ENCODE measurements around the gene DLG1.

Gene DLG1

GRCh38 chr3:197298341-197298944 is at the start of gene DLG1:
Gene DLG1 (minus strand): TSS chr3:197298612. CDS start chr3:197297204, 1,408 bp downstream.
- DNase-seq, result peak; percentile 43 to 77 (median 50)

- no peak for DNase-seq
Measured at GRCh38 chr3:197348014-197348413, 49.6 kb upstream of the DLG1 start.

GRCh38 chr3:197345390-197345789 is 47.0 kb upstream of the DLG1 start:
- no peak for DNase-seq

DNA sequence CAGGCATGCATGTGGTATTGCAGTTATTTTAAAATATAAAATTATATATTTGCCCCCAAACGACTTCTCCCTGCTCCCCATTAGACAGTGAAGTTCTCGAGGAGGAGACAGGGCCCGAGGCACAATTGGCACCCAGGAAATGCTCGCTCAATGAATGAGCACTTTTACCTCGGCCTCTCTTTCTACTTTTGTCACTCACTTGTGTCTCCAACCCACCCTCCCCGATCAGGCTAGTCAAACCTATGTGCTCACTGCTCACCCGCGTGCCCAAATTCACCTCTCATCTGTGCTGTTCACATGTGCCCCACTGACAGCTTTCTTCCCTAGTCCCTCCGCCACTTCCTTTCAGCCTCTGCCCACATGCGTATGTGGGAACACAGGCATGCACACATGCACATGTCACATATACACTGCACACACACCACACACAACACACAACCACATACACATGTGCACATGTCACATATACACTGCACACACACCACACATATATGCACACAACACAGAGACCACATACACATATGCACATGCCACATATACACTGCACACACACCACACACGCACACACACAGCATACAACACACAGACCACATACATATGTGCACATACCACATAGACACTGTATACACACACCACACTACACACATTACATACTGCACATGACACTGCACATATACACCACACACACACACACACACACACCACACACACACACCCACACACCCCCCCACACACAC is 46.3 kb upstream of the DLG1 start:
- no peak for DNase-seq

GRCh38 chr3:197343656-197344408 is 45.4 kb upstream of the DLG1 start:
- DNase-seq, result no peak

DNA sequence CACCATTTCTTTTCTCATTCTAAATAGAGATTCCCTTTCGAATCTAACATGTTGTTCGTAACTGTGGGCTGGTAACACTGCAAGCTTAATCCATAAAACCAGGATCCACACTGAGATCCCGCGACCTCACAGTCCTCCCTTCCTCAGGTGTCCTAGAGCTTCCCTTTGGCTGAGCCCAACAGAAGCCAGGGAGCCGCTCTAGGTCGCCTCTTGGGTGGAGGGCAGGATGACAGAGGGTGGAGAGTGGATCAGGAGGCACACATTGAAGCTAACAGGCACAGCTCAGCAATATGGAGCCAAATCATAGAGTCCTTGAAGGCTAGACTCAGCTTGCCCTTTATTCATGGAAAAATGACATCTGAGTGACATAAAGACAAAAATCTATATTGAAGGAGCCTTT is 44.7 kb upstream of the DLG1 start:
- DNase-seq, result no peak

- no peak for DNase-seq
Measured at GRCh38 chr3:197340521-197340871, 42.1 kb upstream of the DLG1 start.

GRCh38 chr3:197339841-197340520 is 41.6 kb upstream of the DLG1 start:
- DNase-seq, result no peak

DNA sequence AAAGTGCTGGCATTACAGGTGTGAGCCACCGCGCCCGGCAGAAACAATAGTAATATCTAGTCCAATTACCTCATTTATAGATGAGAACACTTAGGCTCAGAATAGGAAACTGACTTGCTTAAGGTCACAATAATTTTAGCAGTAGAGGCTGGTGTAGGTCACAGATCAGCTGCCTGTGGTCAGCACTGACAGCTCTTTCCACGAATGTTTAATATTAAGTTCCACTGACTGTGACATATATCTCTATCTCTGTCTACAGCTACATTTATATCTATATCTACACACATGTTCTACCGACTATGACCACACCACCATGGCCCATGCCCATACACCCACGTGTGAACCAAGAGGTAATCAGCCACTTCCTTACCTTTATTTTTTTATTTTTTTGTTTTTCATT is 40.2 kb upstream of the DLG1 start:
- DNase-seq, result no peak

DNA sequence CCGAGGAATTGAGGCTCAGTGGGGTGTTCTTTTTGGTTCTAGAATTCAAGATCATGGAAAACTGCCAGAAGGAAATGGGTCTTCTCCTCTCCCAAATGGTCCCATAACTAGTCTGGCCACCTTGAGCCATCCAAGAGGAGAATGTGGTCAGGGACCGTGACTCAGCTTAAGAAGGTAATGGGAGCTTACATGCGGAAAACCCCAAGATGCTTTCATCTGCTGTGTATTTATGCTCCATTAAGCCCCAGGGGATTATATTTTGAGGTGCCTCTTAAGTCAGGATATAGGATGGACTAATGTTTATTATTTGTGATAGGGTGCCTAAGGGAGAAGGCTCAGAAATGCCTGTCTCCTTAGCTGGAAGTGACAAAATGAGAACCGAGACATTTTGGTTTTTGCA is 39.2 kb upstream of the DLG1 start:
- no peak for DNase-seq

GRCh38 chr3:197337214-197337613 is 38.8 kb upstream of the DLG1 start:
- no peak for DNase-seq

- no peak for DNase-seq
Measured at GRCh38 chr3:197336348-197336747, 37.9 kb upstream of the DLG1 start.

- no peak for DNase-seq
Measured at GRCh38 chr3:197335428-197336132, 37.2 kb upstream of the DLG1 start.

- DNase-seq, result no peak
Measured at GRCh38 chr3:197333901-197334639, 35.7 kb upstream of the DLG1 start.

DNA sequence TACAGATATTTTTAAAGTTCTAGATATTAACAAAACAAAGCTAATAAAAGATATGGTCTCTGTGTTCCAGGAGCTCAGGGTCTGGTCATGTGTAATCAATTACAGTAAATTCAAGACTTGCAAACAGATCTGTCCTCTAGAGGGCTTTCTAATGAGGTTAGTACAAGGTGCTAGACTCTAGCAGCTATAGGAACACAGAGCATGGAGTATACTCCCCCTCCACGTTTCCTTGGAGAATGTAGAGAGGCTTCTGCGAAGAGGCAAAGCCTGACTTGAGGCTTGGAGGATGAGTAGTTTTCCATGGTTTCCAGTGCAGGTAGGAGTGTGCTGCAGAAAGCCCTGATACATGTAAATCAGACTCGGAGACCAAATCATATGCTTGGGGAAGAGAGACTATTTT is 32.7 kb upstream of the DLG1 start:
- no peak for DNase-seq

GRCh38 chr3:197329382-197329781 is 31.0 kb upstream of the DLG1 start:
- no peak for DNase-seq

DNA sequence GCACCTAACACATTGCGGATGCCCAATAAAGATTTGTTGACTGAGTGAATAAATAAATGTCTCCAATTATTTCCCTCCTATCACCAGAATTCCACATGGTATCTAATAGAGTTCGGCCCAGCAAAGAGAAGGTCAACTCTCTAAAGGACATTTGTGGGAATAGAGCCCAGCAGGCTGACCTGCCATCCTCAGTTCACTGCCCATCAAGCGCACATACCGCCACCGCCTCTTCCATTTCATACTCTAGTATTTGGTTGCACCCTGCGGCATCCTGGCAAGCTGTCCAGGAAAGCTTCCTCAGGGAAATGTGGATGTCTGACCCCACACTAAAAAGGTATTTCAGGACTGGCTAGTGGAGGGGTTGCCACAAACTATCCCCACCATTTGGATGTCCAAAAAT is 29.8 kb upstream of the DLG1 start:
- no peak for DNase-seq

- no peak for DNase-seq
Measured at GRCh38 chr3:197327701-197328100, 29.3 kb upstream of the DLG1 start.

DNA sequence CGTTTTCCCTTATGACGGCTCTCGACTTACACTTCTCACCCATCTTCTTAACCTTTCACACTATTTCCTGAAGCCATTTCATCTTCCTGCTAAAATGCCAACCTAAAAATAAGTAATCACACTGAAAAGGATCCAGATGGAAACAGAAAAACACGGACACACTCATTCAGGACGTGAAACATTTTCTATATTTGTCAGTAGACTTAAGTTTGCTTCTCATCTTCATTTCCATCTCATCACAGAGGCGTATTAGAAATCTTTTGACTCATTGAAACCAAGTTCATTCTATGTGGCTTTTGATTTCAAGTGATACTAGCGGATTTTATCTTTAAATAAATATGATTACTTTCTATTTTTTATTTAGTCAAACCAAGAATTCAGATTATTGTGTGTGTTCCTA is 27.4 kb upstream of the DLG1 start:
- DNase-seq, result no peak

DNA sequence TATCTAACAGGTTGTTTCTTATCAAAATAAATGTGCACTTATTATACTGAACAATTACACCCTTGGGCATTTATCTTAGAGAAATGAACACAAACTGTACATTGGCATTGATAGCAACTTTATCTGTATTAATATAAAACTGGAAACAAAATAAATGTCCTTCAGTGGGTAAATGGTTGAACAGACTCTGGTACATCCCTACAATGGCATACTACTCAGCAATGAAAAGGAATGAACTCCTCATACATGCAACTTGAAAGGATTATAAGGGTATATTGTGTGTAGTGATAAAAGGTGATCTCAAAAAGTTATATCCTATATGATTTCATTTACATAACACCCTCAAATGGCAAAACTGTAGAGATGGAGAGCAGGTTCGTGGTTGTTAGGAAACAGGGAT is 23.7 kb upstream of the DLG1 start:
- no peak for DNase-seq

DNA sequence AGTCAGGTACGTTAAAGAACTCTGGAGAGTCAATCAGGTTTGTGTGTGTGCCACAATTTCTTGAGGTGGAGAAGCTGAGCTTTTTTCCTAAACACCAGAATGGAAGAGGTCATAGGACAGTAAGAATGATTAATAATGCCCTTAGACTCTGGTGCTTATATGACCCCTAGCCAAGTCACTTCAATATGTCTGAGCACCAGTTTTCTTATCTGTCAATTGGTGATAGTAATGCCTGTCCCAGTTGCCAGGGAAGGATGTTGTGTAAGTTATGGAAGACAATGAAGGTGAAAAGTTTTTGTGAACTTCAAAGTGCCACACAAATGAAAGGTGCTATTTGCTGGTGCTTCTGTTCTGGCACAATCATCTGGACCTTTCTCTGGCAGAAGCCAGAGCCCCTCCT is 22.2 kb upstream of the DLG1 start:
- no peak for DNase-seq

DNA sequence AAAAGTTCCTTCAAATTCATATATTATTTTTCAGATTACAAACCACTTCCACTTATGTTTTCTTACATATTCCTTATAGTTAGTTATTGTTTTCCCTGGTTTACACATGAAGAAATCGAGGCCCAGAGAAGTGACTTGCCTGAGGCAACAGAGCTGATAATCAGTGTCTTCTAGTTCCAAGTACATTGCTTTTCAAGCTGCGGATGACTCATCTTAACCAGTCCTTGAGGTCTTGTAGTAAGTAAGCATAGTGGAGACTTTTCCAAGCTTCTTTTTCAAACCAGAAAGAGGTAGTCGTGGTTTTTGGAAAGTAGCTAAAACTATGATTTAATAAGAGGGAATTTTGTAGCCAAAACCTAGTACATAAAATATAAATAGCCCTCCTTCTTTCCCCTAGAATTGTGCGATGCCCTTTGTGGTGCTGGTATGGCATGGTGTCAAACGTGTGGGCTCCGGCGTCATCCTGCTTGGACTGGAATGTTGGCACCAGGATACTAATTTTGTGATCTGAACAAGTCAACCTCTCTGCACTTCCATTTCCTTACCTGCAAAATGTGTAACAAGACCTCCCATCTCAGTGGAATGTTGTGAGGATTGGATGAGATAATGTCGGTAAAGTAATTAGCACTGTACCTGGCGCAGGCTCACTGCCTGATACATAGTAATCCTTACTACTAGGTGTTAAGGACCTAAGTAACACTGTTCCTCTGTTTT is 19.0 kb upstream of the DLG1 start:
- DNase-seq, result no peak

All from activated CD4-positive, CD25-positive, alpha-beta regulatory T cell (primary cell).